Neural cell (in vitro differentiated cells): ENCODE results near the gene LUC7L2. TPM values are rescaled to one million over a fixed set of nuclear protein-coding genes. Genes with fewer than 3 reads are reported as not detected.
"Not testable (repeated sequence)": the region's sequence is repeated elsewhere in the genome, so short reads cannot be mapped to it uniquely, and the experiment has no call there.

ENCODE experiments used
- H2AFZ ChIP-seq: fragments of 200-600, 300-800 bp; sonication (generic), shearing (Covaris generic); 2 replicates; pipeline ENCODE4 v1.6.0; 2014; ENCODE audit warnings: low read depth, mild to moderate bottlenecking, antibody characterized with exemption, low read length, moderate library complexity
- H3F3A ChIP-seq: fragments of 200-600 bp; shearing (Covaris generic); 2 replicates; pipeline ENCODE4 v1.6.1; 2016; ENCODE audit warnings: mild to moderate bottlenecking, moderate library complexity, mixed read lengths, antibody characterized with exemption, low read length; ENCODE audit not compliant: insufficient read depth, poor library complexity, severe bottlenecking
- H3K27ac ChIP-seq: fragments of 200-600, 300-800 bp; sonication (generic), shearing (Covaris generic); 2 replicates; pipeline ENCODE4 v1.5.1; 2014; ENCODE audit warnings: mild to moderate bottlenecking, low read length, moderate library complexity
- H3K27me3 ChIP-seq: fragments of 300-800, 200-600 bp; sonication (generic), shearing (Covaris generic); 2 replicates; pipeline ENCODE4 v1.6.0; 2014; ENCODE audit warnings: mild to moderate bottlenecking, low read depth, low read length, moderate library complexity; ENCODE audit not compliant: insufficient read depth
- H3K36me3 ChIP-seq: fragments of 300-800, 200-600 bp; sonication (generic), shearing (Covaris generic); 2 replicates; pipeline ENCODE4 v1.5.1; 2014; ENCODE audit warnings: mild to moderate bottlenecking, antibody characterized with exemption, low read length, moderate library complexity; ENCODE audit not compliant: insufficient read depth
- H3K4me2 ChIP-seq: fragments of 300-800, 200-600 bp; sonication (generic), shearing (Covaris generic); 2 replicates; pipeline ENCODE4 v1.6.0; 2014; ENCODE audit warnings: mild to moderate bottlenecking, low read length
- H3K4me3 ChIP-seq: fragments of 300-800, 200-600 bp; sonication (generic), shearing (Covaris generic); 2 replicates; pipeline ENCODE4 v1.5.1; 2014; ENCODE audit warnings: mild to moderate bottlenecking, low read length, moderate library complexity
- H3K79me2 ChIP-seq: fragments of 200-600 bp; shearing (Covaris generic); replicated peaks from 2 replicates; pipeline ENCODE4 v1.6.0; 2014; ENCODE audit warnings: mild to moderate bottlenecking, low read length, moderate library complexity; ENCODE audit not compliant: insufficient read depth
- H3K9ac ChIP-seq: fragments of 300-800, 200-600 bp; sonication (generic), shearing (Covaris generic); 2 replicates; pipeline ENCODE4 v1.6.1; 2016; ENCODE audit warnings: mild to moderate bottlenecking, low read length, mixed read lengths
- H3K9me2 ChIP-seq: fragments of 200-600 bp; shearing (Covaris generic); 2 replicates; pipeline ENCODE4 v1.6.1; 2016; ENCODE audit warnings: mild to moderate bottlenecking, low read length, mixed read lengths; ENCODE audit not compliant: insufficient read depth
- H3K9me3 ChIP-seq: fragments of 200-600, 300-800 bp; sonication (generic), shearing (Covaris generic); 2 replicates; pipeline ENCODE4 v1.6.1; 2016; ENCODE audit warnings: mild to moderate bottlenecking, mixed run types, low read length, moderate library complexity, mixed read lengths
- H4K20me1 ChIP-seq: fragments of 200-600 bp; shearing (Covaris generic); 2 replicates; pipeline ENCODE4 v1.6.1; 2016; ENCODE audit warnings: mild to moderate bottlenecking, mixed run types; ENCODE audit not compliant: insufficient read depth
- CTCF ChIP-seq: fragments of 450-650 bp; IDR thresholded peaks from 2 replicates; pipeline ENCODE4 v1.5.1; 2014; ENCODE audit warnings: antibody characterized with exemption, mild to moderate bottlenecking, moderate library complexity; ENCODE audit not compliant: poor library complexity, severe bottlenecking
- EP300 ChIP-seq: fragments of 450-650 bp; conservative IDR thresholded peaks from 2 replicates; pipeline ENCODE4 v1.6.1; 2014; ENCODE audit warnings: antibody characterized with exemption, mild to moderate bottlenecking, moderate library complexity; ENCODE audit not compliant: poor library complexity, severe bottlenecking
- EZH2 ChIP-seq: fragments of 200-600, 300-800 bp; shearing (Covaris generic), sonication (generic); IDR thresholded peaks from 2 replicates; pipeline ENCODE4 v1.6.1; 2014; ENCODE audit warnings: antibody characterized with exemption, low read length, borderline replicate concordance, mild to moderate bottlenecking; ENCODE audit not compliant: insufficient read depth, poor library complexity, severe bottlenecking
- MXI1 ChIP-seq: fragments of 450-650 bp; conservative IDR thresholded peaks from 2 replicates; pipeline ENCODE4 v1.6.1; 2014; ENCODE audit warnings: antibody characterized with exemption, mild to moderate bottlenecking; ENCODE audit not compliant: poor library complexity, severe bottlenecking
- POLR2AphosphoS5 ChIP-seq: IDR thresholded peaks from 2 replicates; pipeline ENCODE4 v1.6.1; 2012
- RAD21 ChIP-seq: fragments of 450-650 bp; conservative IDR thresholded peaks from 2 replicates; pipeline ENCODE4 v1.6.1; 2014; ENCODE audit warnings: antibody characterized with exemption, mild to moderate bottlenecking, moderate library complexity
- REST ChIP-seq: IDR thresholded peaks from 2 replicates; pipeline ENCODE4 v1.6.1; 2012; ENCODE audit warnings: borderline replicate concordance
- SMC3 ChIP-seq: fragments of 450-650 bp; conservative IDR thresholded peaks from 2 replicates; pipeline ENCODE4 v1.6.1; 2014; ENCODE audit warnings: antibody characterized with exemption, mild to moderate bottlenecking, moderate library complexity; ENCODE audit not compliant: poor library complexity
- TAF1 ChIP-seq: IDR thresholded peaks from 2 replicates; pipeline ENCODE4 v1.6.1; 2012; ENCODE audit warnings: low read depth
- polyA plus RNA-seq: library from polyadenylated mRNA; depleted of rRNA; stranded (reverse); fragments of >200 nt; gene quantifications from 2 replicates; pipeline ENCODE4 v1.2.3, GENCODE V29; 2014

Gene LUC7L2
- polyA plus RNA-seq, 1 donor from 2014 or later, result 153 TPM

- Histone ChIP-seq H3K79me2 (no peaks in the 10 kb centered on the region), H3K27ac (no peak overlapping the region), H3K27me3 (no peaks in the 10 kb centered on the region), H3K9ac (no peak overlapping the region), H3K4me3 (no peak overlapping the region), H3K9me3 (no peaks in the 10 kb centered on the region), H3F3A (no peaks in the 10 kb centered on the region), H4K20me1 (no peaks in the 10 kb centered on the region), H3K36me3 (peaks cover 10% of the 10 kb centered on the region), H2AFZ (no peak overlapping the region), H3K4me2 (no peak overlapping the region), H3K9me2 (no peaks in the 10 kb centered on the region)
- TF ChIP-seq TAF1 (no peak), RAD21 (no peak), POLR2AphosphoS5 (no peak), CTCF (no peak), EP300 (no peak), MXI1 (no peak), REST (no peak), EZH2 (no peak), SMC3 (no peak)
Observed at GRCh38 chr7:139403601-139404000, 43.9 kb downstream of the LUC7L2 start.

- Histone ChIP-seq H4K20me1 (no peaks in the 10 kb centered on the region), H3F3A (no peaks in the 10 kb centered on the region), H3K9me3 (no peaks in the 10 kb centered on the region), H3K79me2 (no peaks in the 10 kb centered on the region), H3K27me3 (no peaks in the 10 kb centered on the region), H3K27ac (no peak overlapping the region), H3K4me3 (no peak overlapping the region), H2AFZ (no peak overlapping the region), H3K36me3 (peaks cover 10% of the 10 kb centered on the region), H3K9ac (no peak overlapping the region), H3K9me2 (no peaks in the 10 kb centered on the region), H3K4me2 (no peak overlapping the region)
- no peak for TF ChIP-seq EP300
- no peak for TF ChIP-seq RAD21
- no peak for TF ChIP-seq CTCF
- no peak for TF ChIP-seq EZH2
- TF ChIP-seq SMC3, result no peak
- TF ChIP-seq REST, result no peak
- TF ChIP-seq POLR2AphosphoS5, result no peak
- no peak for TF ChIP-seq MXI1
- TF ChIP-seq TAF1, result no peak
Observed at GRCh38 chr7:139407555-139407954, 47.9 kb downstream of the LUC7L2 start.

GRCh38 chr7:139414743-139415402 lies 55.2 kb downstream of the LUC7L2 start:
- not testable (repeated sequence) for H4K20me1 ChIP-seq, H3K27me3 ChIP-seq, H3K36me3 ChIP-seq, H3K9me3 ChIP-seq, H3K27ac ChIP-seq, H2AFZ ChIP-seq, H3K79me2 ChIP-seq, H3K9ac ChIP-seq, H3F3A ChIP-seq, H3K4me3 ChIP-seq, H3K4me2 ChIP-seq, H3K9me2 ChIP-seq
